ENCODE results near the gene PBX3.

PBX3 gene

GRCh38 chr9:125747053-125747764 lies at the start of gene PBX3:
PBX3 (plus strand) TSS chr9:125747373.
- no peak for DNase-seq

DNA sequence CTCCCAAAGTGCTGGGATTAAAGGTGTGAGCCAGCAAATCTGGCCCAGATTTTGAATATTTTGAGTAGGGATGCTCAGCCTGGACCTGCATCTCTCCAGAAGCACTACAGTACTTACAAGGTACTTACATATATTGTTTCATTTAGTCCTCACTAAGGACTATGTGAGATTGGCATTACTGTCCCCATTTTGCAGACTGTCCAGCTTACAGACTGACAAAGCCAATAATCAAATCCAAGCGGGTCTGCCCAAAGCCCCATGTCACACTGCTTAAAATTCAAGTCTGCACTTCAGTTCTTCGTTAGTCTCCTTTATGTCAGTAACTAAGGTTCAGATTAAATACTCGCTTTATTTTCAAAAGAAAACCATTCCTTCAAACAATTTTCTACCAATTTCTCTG lies 47.3 kb upstream of the PBX3 start:
- no peak for DNase-seq

GRCh38 chr9:125700791-125701190 lies 46.4 kb upstream of the PBX3 start:
- no peak for DNase-seq

DNA sequence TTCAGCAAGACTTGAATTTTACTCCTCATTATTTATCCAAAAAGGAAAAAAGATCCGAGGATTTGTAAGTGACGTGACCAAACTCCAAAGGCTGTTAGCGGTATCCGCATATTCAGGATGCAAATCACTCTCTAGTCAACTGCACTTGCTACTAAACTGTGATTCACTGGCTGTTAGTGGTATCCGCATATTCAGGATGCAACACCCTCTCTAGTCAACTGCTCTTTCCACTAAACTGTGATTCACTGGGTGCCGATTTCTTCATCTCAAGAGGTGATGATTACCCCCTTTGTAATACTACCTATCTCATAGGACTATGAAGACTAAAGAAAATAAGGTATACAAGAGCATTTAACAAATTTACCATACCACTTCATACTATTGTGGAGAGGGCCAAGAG lies 45.8 kb upstream of the PBX3 start:
- no peak for DNase-seq

DNA sequence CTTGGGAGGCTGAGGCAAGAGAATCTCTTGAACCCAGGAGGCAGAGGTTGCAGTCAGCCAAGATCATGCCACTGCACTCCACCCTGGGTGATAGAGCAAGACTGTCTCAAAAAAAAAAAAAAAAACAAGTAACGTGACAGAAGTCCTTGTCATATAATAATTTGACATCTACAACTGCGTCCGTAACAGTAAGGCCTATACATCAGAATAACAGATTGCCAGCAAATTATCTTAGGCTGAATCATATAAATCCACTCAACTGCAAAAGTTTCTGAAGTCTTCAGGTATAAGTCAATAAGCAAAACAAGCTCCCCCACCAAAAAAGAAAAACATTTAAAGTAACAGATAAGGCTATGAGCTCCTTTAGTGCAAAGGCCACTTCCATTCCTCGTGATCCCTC lies 43.5 kb upstream of the PBX3 start:
- no peak for DNase-seq

GRCh38 chr9:125705893-125706292 lies 41.3 kb upstream of the PBX3 start:
- no peak for DNase-seq

GRCh38 chr9:125706651-125707471 lies 40.3 kb upstream of the PBX3 start, which contains the start of gene MAPKAP1:
MAPKAP1 (minus strand) TSS chr9:125707208; CDS start chr9:125672574, 34,634 bp downstream.
- peak; percentile 85 for DNase-seq

GRCh38 chr9:125707472-125707804 lies 39.7 kb upstream of the PBX3 start:
- DNase-seq: no peak

DNA sequence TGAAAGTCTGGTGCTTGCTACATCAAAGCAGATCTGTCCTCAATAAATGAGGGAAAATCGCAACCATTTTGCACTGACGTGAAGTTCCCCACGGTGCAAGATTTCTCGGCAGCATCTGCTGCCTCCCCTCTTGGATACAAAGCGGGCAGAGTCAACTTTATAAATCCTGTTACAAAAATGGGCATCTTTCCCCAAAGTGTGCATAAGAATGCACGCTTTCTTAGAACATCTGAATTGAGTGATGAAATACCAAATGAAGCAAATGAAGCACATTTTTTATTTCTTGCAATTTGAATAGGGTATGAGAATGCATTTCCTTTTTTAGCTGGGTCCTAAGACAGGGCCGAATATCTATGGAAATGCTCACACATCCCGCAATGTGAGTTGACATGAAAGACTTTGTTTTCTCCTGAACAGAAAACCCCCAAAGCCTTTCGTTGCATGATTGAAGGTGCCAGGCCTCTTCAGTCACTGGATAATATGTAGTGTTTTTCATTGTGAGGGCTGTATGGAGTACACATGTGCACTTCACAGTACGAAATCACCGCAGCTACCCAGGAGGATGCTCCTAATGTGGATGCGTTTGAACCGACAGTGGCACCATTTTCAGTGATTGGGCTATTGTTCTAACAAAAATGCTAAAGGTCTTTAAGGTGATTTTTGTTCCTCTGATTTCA lies 20.6 kb upstream of the PBX3 start:
- DNase-seq: no peak

- no peak for DNase-seq
Observed at GRCh38 chr9:125730168-125730567, 17.0 kb upstream of the PBX3 start.

DNA sequence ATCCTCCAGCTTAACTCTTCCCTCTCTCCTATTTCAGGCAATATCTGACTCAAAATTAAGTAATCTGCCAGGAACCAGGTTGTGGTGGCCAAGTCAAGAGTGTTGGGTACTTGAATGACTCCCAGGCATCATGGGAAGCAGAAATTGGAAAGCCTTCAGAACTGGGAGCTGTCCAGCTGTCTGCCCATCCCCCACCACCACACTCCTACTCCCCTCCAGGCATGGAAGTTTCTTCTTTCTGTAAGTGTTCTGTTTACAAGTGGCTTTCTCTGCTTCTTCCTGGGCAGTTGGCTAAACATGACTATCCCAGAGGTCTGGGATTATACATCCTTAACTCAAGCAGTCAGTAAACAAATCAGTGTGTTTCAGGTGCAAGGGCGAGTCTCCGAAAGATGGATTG lies 14.6 kb upstream of the PBX3 start:
- no peak for DNase-seq

- no peak for DNase-seq
Observed at GRCh38 chr9:125739436-125739835, 7.7 kb upstream of the PBX3 start.

DNA sequence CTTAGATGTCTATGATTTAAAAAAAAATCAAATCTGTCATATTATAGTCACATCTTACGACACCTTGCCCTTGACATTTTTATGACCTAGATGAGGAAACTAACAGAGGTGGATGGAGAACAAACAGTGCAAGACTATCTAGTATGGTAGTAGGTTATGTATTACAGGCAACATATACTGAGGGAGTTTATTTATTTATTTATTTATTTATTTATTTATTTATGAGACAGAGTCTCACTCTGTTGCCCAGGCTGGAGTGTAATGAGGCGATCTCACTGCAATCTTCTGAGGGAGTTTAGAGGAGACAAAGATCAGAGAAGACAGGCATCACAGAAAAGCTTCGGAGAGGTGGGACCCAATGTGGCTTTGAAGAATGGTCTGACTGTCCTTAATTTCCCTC lies 4.5 kb upstream of the PBX3 start:
- DNase-seq: no peak

DNA sequence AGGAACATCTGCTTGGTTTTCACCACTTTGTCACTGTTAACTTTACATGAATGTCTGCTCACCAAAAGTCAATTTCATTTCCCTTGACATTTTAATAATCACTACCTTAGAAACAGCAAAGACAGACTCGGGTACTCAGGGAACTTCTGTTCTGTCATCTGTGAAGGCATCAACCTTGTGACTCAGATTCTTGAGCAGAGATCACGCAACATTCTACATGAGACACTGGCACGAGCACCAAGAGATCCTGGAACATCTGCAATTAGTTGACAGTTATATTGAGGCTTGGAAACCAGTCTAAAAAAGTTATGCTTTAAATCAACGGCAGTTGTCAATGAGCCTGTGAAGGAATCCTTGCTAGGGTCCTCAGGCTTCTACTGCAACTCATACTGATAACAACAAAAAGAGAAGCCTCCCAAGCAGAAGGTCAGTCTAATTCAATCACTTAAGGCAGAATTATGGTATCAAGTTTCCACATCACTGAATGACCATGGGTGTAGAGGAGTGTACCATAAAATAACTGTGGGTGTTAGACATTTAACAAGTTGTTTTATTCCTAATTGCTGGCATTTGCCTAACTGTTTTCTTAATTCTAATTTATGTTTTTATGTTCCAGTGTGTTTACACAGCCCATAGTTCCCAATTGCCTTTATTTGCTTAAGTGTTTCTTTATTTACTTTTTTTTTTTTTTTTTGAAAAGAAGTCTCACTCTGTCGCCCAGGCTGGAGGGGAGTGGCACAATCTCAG lies 3.3 kb upstream of the PBX3 start:
- no peak for DNase-seq

- no peak for DNase-seq
Observed at GRCh38 chr9:125744616-125745015, 2.6 kb upstream of the PBX3 start.

GRCh38 chr9:125745018-125745417 lies 2.2 kb upstream of the PBX3 start:
- DNase-seq: no peak

DNA sequence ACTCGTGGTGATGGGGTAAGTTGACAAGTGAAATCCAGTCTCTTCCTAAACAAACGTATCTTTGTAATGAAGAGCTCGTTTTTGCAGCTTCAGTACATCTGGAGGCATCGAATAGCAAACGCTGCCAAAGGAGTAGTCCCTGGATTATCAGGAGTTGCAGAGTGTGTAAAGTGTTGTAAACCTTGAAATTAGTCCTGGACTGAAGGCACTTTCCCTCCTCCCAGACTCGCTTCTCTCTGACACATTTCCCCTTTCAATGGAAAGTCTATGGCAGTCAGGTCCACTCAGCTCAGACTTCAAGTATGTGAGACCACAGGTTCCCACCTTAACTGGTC lies 1.5 kb upstream of the PBX3 start:
- DNase-seq: no peak

- DNase-seq: peak; percentile 94
Observed at GRCh38 chr9:125746017-125746773, 978 bp upstream of the PBX3 start.

DNA sequence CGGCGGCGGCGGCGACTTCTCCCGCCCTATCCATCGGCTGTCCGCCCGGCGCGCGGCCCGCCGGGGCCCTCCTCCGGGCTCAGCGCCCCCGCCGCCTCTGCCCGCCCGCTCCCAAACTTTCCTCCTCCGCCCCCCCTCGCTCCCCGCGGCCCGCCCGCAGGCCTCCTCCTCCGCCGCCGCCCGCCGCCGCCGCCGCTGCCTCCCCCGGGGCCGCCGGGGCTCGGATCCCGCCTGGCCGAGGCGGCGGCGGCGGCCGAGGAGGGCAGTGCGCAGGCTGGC lies 460 bp upstream of the PBX3 start:
- no peak for DNase-seq

DNA sequence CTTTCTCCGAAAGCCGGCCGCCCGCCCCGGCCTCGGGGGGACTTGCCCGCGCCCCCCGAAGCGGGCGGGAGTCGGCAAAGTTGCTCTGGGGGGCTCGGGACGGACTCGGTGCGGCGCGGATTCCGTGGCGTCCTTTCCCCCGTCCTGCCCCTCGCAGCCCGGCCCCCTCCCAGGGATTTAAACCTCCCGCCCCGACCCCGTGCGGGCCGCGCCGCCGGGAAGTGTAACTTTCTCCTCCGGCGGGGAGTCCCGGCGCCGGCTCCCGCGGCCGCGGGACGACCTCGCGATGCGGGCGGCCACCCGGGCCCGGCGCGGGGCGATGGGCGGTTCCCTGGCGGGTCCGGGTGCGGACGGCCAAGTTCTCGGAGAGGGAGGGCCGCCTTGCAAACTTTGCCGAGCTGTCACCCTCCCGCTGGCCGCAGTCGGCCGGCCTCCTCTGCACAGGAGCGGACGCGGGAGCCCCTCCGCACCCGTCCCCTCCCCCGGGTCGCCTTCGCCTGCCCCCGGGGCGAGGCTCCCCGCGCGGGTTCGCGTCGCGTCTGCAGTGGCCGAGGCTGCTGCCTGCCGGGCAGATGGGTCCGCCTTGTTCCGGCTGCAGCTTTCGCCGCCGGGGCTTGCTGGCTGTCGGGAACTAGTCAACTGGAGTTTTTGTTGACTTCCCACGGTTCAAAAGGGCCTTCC lies 732 bp downstream of the PBX3 start:
- DNase-seq: no peak

- no peak for DNase-seq
Observed at GRCh38 chr9:125748446-125749099, 1.4 kb downstream of the PBX3 start.
